DND-41 (cell line): ENCODE data around the gene TNFSF13B.
"Not testable (repeated sequence)": the region's sequence is repeated elsewhere in the genome, so short reads cannot be mapped to it uniquely, and the experiment has no call there.

ENCODE experiments used
- ATAC-seq: fragments of 200-7000 bp; cut with Tn5 transposase; 3 replicates; pipeline ENCODE4 v1.9.1; 2021; ENCODE audit warnings: low read depth; ENCODE audit not compliant: insufficient read depth
- DNase-seq: peaks from one replicate; pipeline ENCODE4 v3.0.0-alpha.2; 2020
- H2AFZ ChIP-seq: 2 replicates; pipeline ENCODE4 v1.6.0; 2012; ENCODE audit warnings: low read depth, low read length
- H3K27ac ChIP-seq: 2 replicates; pipeline ENCODE4 v1.5.1; 2012; ENCODE audit warnings: low read length, inconsistent platforms
- H3K27me3 ChIP-seq: fragments of 200-600 bp; sonication (generic); 2 replicates; pipeline ENCODE4 v1.6.0; 2012; ENCODE audit warnings: low read length, mild to moderate bottlenecking, inconsistent platforms; ENCODE audit not compliant: insufficient read depth, poor library complexity
- H3K36me3 ChIP-seq: 2 replicates; pipeline ENCODE4 v1.5.1; 2012; ENCODE audit warnings: low read length, inconsistent platforms; ENCODE audit not compliant: insufficient read depth
- H3K4me1 ChIP-seq: 2 replicates; pipeline ENCODE4 v1.5.1; 2012; ENCODE audit warnings: mild to moderate bottlenecking, low read length; ENCODE audit not compliant: insufficient read depth
- H3K4me2 ChIP-seq: 2 replicates; pipeline ENCODE4 v1.6.0; 2012; ENCODE audit warnings: mild to moderate bottlenecking, moderate library complexity, low read length, inconsistent platforms; ENCODE audit not compliant: insufficient read depth
- H3K4me3 ChIP-seq, 2 experiments: fragments of 200-600 bp in 1 of 2; shearing (Covaris generic) in 1 of 2; 2 replicates each; pipeline ENCODE4 v1.5.1; 2012 to 2016; ENCODE audit warnings: inconsistent platforms in 2 of 2, low read length in 2 of 2, mild to moderate bottlenecking in 2 of 2, low read depth in 1 of 2, moderate library complexity in 1 of 2
- H3K79me2 ChIP-seq: 2 replicates; pipeline ENCODE4 v1.6.0; 2012; ENCODE audit warnings: low read length, inconsistent platforms; ENCODE audit not compliant: insufficient read depth
- H3K9ac ChIP-seq: 2 replicates; pipeline ENCODE4 v1.6.0; 2012; ENCODE audit warnings: low read depth, mild to moderate bottlenecking, inconsistent platforms, low read length, moderate library complexity
- H3K9me3 ChIP-seq: 2 replicates; pipeline ENCODE4 v1.5.1; 2012; ENCODE audit warnings: low read length, moderate library complexity, mild to moderate bottlenecking, inconsistent platforms; ENCODE audit not compliant: insufficient read depth, severe bottlenecking
- H4K20me1 ChIP-seq: 2 replicates; pipeline ENCODE4 v1.6.0; 2012; ENCODE audit warnings: low read length; ENCODE audit not compliant: insufficient read depth
- CTCF ChIP-seq: IDR thresholded peaks from 2 replicates; pipeline ENCODE4 v1.5.1; 2012; ENCODE audit warnings: borderline replicate concordance, low read length, moderate library complexity, mild to moderate bottlenecking; ENCODE audit not compliant: poor library complexity, severe bottlenecking; ENCODE audit errors: extremely low read depth
- EZH2 ChIP-seq: IDR thresholded peaks from 3 replicates; pipeline ENCODE4 v1.6.1; 2012; ENCODE audit warnings: borderline replicate concordance, low read depth, mild to moderate bottlenecking, moderate library complexity, low read length, inconsistent platforms; ENCODE audit not compliant: severe bottlenecking

The TNFSF13B gene

GRCh38 chr13:108267347-108267746, 2.2 kb upstream of the TNFSF13B start:
- H3K9ac ChIP-seq = no peak overlapping the region
- no peak overlapping the region for H2AFZ ChIP-seq
- DNase-seq = no peak
- H3K9me3 ChIP-seq = no peaks in the 10 kb centered on the region
- H4K20me1 ChIP-seq = no peaks in the 10 kb centered on the region
- ATAC-seq = no peak
- no peaks in the 10 kb centered on the region for H3K4me1 ChIP-seq
- TF ChIP-seq EZH2 = no peak
- TF ChIP-seq CTCF = no peak
- no peak overlapping the region for H3K4me3 ChIP-seq
- no peaks in the 10 kb centered on the region for H3K79me2 ChIP-seq
- H3K36me3 ChIP-seq = no peaks in the 10 kb centered on the region
- no peak overlapping the region for H3K27ac ChIP-seq
- H3K4me2 ChIP-seq = no peak overlapping the region
- no peaks in the 10 kb centered on the region for H3K27me3 ChIP-seq

DNA sequence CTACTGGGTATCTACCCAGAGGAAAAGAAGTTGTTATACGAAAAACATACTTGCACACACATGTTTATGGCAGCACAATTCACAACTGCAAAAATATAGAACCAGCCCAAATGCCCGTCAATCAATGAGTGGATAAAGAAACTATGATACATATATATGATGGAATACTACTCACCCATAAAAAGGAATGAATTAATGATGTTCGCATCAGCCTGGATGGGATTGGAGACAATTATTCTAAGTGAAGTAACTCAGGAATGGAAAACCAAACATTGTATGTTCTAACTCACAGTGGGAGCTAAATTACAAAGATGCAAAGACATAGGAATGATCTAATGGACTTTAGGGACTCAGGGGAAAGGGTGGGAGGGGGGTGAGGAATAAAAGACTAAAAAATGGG, 1.7 kb upstream of the TNFSF13B start:
- DNase-seq, H3K36me3 ChIP-seq, H4K20me1 ChIP-seq, H3K4me1 ChIP-seq, H3K4me2 ChIP-seq, H3K9ac ChIP-seq, H3K27me3 ChIP-seq, H3K79me2 ChIP-seq, H3K27ac ChIP-seq, H3K4me3 ChIP-seq, H3K9me3 ChIP-seq, H2AFZ ChIP-seq, ATAC-seq: not testable (repeated sequence)

DNA sequence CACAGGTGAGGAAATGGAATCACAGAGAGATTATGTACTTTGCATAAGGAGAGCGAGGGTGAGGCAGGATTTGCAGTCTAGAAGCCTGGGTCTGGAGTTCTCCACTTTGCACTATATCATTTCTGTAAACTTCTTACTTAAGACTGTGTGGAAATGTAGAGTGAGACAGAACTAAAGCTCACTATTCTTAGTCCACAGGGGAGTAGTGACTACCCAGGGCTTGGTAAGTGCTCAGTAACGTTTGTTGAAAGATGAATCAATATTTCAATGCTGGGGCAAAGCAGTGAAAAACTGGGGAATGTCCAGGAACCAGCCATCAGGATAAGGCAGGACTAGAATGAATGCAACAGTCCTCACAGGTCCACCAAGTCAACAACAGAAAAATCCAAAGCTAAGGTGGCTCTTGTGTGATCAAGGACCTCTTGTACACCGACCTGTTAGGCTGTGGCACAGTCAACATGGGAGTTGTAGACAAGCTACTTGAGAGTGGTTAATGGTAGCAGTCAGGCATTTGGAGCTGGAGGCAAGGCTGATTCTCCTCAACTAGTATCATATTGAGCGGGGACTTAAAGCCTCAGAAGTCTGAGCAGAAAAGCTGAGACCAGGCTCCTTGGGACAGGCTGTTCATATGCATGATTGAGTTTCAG, 929 bp upstream of the TNFSF13B start:
- DNase-seq (no peak), ATAC-seq (no peak)
- TF ChIP-seq CTCF (no peak), EZH2 (no peak)
- Histone ChIP-seq H2AFZ (no peak overlapping the region), H3K4me2 (no peak overlapping the region), H3K4me1 (no peaks in the 10 kb centered on the region), H3K79me2 (no peaks in the 10 kb centered on the region), H3K9ac (no peak overlapping the region), H3K27me3 (no peaks in the 10 kb centered on the region), H4K20me1 (no peaks in the 10 kb centered on the region), H3K4me3 (no peak overlapping the region), H3K36me3 (no peaks in the 10 kb centered on the region), H3K9me3 (no peaks in the 10 kb centered on the region), H3K27ac (no peak overlapping the region)

- no peak overlapping the region for H3K4me2 ChIP-seq
- no peak overlapping the region for H3K27ac ChIP-seq
- H4K20me1 ChIP-seq = no peaks in the 10 kb centered on the region
- no peaks in the 10 kb centered on the region for H3K27me3 ChIP-seq
- H3K9me3 ChIP-seq = no peaks in the 10 kb centered on the region
- no peak overlapping the region for H3K9ac ChIP-seq
- no peak for TF ChIP-seq EZH2
- no peak for TF ChIP-seq CTCF
- H3K4me3 ChIP-seq = no peak overlapping the region
- no peak overlapping the region for H2AFZ ChIP-seq
- H3K4me1 ChIP-seq = no peaks in the 10 kb centered on the region
- no peak for ATAC-seq
- no peaks in the 10 kb centered on the region for H3K79me2 ChIP-seq
- DNase-seq = no peak
- H3K36me3 ChIP-seq = no peaks in the 10 kb centered on the region
These were observed 924 bp downstream of the TNFSF13B start for GRCh38 chr13:108270442-108270841.
